A549 (cell line): ENCODE measurements around the gene SYNPR.

ENCODE experiments used
- ESRRA ChIP-seq: fragments of 150-350 bp; IDR thresholded peaks from 2 replicates; pipeline ENCODE4 v1.6.1; 2014; ENCODE audit warnings: mild to moderate bottlenecking, low read length, borderline replicate concordance
- JUNB ChIP-seq: fragments of >200 bp; sonication (Bioruptor Twin); formaldehyde crosslinking; IDR thresholded peaks from 2 replicates; pipeline ENCODE4 v1.6.1; 2016
- POLR2A ChIP-seq: IDR thresholded peaks from 2 replicates; pipeline ENCODE4 v1.6.1; 2012; ENCODE audit warnings: mild to moderate bottlenecking, low read length
- RARB ChIP-seq: fragments of 250-450 bp; sonication (Bioruptor Pico); IDR thresholded peaks from 2 replicates; pipeline ENCODE4 v1.8.0; 2021; ENCODE audit warnings: mild to moderate bottlenecking, moderate library complexity
- SREBF2 ChIP-seq: fragments of 450-650 bp; IDR thresholded peaks from 2 replicates; pipeline ENCODE4 v1.6.1; 2014; ENCODE audit warnings: mild to moderate bottlenecking, moderate library complexity
- TP53 ChIP-seq: fragments of 250-450 bp; sonication (Bioruptor Pico); IDR thresholded peaks from 2 replicates; pipeline ENCODE4 v1.5.0; 2021; ENCODE audit warnings: mild to moderate bottlenecking, moderate library complexity
- TF ChIP-seq, protein P1 (sequence below): fragments of >200 bp; sonication (Bioruptor Twin); formaldehyde crosslinking; IDR thresholded peaks from 3 replicates; pipeline ENCODE4 v1.5.1; 2016

- TF ChIP-seq JUNB = no peak
- no peak for TF ChIP-seq ESRRA
- TF ChIP-seq RARB (CRISPR knock-in tag) = no peak
- TF ChIP-seq TP53 (CRISPR knock-in tag) = no peak
- TF ChIP-seq SREBF2 = no peak
- TF ChIP-seq, protein P1, sequence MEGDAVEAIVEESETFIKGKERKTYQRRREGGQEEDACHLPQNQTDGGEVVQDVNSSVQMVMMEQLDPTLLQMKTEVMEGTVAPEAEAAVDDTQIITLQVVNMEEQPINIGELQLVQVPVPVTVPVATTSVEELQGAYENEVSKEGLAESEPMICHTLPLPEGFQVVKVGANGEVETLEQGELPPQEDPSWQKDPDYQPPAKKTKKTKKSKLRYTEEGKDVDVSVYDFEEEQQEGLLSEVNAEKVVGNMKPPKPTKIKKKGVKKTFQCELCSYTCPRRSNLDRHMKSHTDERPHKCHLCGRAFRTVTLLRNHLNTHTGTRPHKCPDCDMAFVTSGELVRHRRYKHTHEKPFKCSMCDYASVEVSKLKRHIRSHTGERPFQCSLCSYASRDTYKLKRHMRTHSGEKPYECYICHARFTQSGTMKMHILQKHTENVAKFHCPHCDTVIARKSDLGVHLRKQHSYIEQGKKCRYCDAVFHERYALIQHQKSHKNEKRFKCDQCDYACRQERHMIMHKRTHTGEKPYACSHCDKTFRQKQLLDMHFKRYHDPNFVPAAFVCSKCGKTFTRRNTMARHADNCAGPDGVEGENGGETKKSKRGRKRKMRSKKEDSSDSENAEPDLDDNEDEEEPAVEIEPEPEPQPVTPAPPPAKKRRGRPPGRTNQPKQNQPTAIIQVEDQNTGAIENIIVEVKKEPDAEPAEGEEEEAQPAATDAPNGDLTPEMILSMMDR = no peak
- TF ChIP-seq POLR2A = no peak
These were observed 184.6 kb downstream of the SYNPR start for GRCh38 chr3:63462732-63463131.
